Neuronal stem cell (in vitro differentiated cells): Measurements from ENCODE around the gene ADSL.

Experiments
- DNase-seq: peaks from one replicate; pipeline ENCODE4 v3.0.0-alpha.2; 2013; ENCODE audit warnings: low spot score
- H2AFZ ChIP-seq: one replicate; pipeline ENCODE4 v1.6.1; 2013; ENCODE audit warnings: mild to moderate bottlenecking, low read length, inconsistent platforms
- H2AK5ac ChIP-seq: 2 replicates; pipeline ENCODE4 v1.6.1; 2013; ENCODE audit warnings: low read depth, mild to moderate bottlenecking, inconsistent platforms, low read length, moderate library complexity, mixed read lengths
- H2BK120ac ChIP-seq: 2 replicates; pipeline ENCODE4 v1.6.1; 2013; ENCODE audit warnings: low read depth, mild to moderate bottlenecking, inconsistent platforms, low read length, moderate library complexity, mixed read lengths
- H2BK12ac ChIP-seq: one replicate; pipeline ENCODE4 v1.6.1; 2013; ENCODE audit warnings: low read length, inconsistent platforms
- H2BK15ac ChIP-seq: 2 replicates; pipeline ENCODE4 v1.6.1; 2013; ENCODE audit warnings: mild to moderate bottlenecking, low read length, inconsistent platforms, mixed read lengths
- H2BK5ac ChIP-seq: one replicate; pipeline ENCODE4 v1.6.1; 2013; ENCODE audit warnings: inconsistent platforms, mild to moderate bottlenecking, low read length, moderate library complexity
- H3K14ac ChIP-seq: one replicate; pipeline ENCODE4 v1.6.1; 2013; ENCODE audit warnings: low read length, inconsistent platforms
- H3K18ac ChIP-seq: 2 replicates; pipeline ENCODE4 v1.6.1; 2013; ENCODE audit warnings: low read length, inconsistent platforms
- H3K23ac ChIP-seq: 2 replicates; pipeline ENCODE4 v1.6.1; 2013; ENCODE audit warnings: low read depth, mild to moderate bottlenecking, mixed read lengths, low read length, inconsistent platforms; ENCODE audit not compliant: poor library complexity
- H3K27ac ChIP-seq: replicated peaks from 3 replicates; pipeline ENCODE4 v1.5.1; 2013; ENCODE audit warnings: low read length, inconsistent platforms
- H3K27me3 ChIP-seq, 3 experiments: 2 replicates each; pipeline ENCODE4 v1.6.1; 2013; ENCODE audit warnings: low read length in 3 of 3, mild to moderate bottlenecking in 2 of 3, inconsistent platforms in 1 of 3, low read depth in 1 of 3, mixed read lengths in 1 of 3, moderate library complexity in 1 of 3; ENCODE audit not compliant: control insufficient read depth in 3 of 3, insufficient read depth in 3 of 3
- H3K36me3 ChIP-seq, 2 donors: replicated peaks in 1 of 2; 2 replicates each; pipeline ENCODE4 v1.6.1; 2013; ENCODE audit warnings: low read length in 2 of 2; ENCODE audit not compliant: control insufficient read depth in 2 of 2, insufficient read depth in 2 of 2
- H3K4ac ChIP-seq: 2 replicates; pipeline ENCODE4 v1.6.1; 2013; ENCODE audit warnings: inconsistent platforms, mild to moderate bottlenecking, low read length, moderate library complexity
- H3K4me1 ChIP-seq, 2 donors: 1 replicate in 1 of 2; 2 replicates in 1 of 2; pipeline ENCODE4 v1.6.1; 2013; ENCODE audit warnings: low read length in 2 of 2, low read depth in 1 of 2; ENCODE audit not compliant: control insufficient read depth in 2 of 2, insufficient read depth in 1 of 2
- H3K4me2 ChIP-seq: one replicate; pipeline ENCODE4 v1.6.1; 2013; ENCODE audit warnings: mild to moderate bottlenecking, low read length, inconsistent platforms; ENCODE audit not compliant: insufficient read depth, poor library complexity, severe bottlenecking
- H3K4me3 ChIP-seq, 2 donors: 2 replicates each; pipeline ENCODE4 v1.5.1; 2013; ENCODE audit warnings: low read length in 2 of 2, mild to moderate bottlenecking in 2 of 2, inconsistent platforms in 1 of 2, moderate library complexity in 1 of 2
- H3K79me1 ChIP-seq: one replicate; pipeline ENCODE4 v1.6.1; 2013; ENCODE audit warnings: low read depth, mild to moderate bottlenecking, inconsistent platforms, low read length, moderate library complexity
- H3K9ac ChIP-seq: one replicate; pipeline ENCODE4 v1.6.1; 2013; ENCODE audit warnings: mild to moderate bottlenecking, low read depth, low read length, inconsistent platforms; ENCODE audit not compliant: poor library complexity
- H3K9me3 ChIP-seq, 2 donors: replicated peaks in 1 of 2; 2 replicates each; pipeline versions ENCODE3 to v1.6.1; 2013; ENCODE audit warnings: low read length in 2 of 2, mild to moderate bottlenecking in 2 of 2, inconsistent platforms in 1 of 2, low read depth in 1 of 2, mixed read lengths in 1 of 2, moderate library complexity in 1 of 2; ENCODE audit not compliant: control insufficient read depth in 2 of 2, insufficient read depth in 1 of 2
- H4K8ac ChIP-seq: one replicate; pipeline ENCODE4 v1.6.1; 2013; ENCODE audit warnings: low read depth, mild to moderate bottlenecking, inconsistent platforms, low read length, moderate library complexity
- H4K91ac ChIP-seq: one replicate; pipeline ENCODE4 v1.6.1; 2013; ENCODE audit warnings: low read length, low read depth, mild to moderate bottlenecking, inconsistent platforms; ENCODE audit not compliant: poor library complexity
- WGBS, 2 donors: extraction: QIAGEN DNeasy Blood & Tissue Kit; methylation state at CpG; one replicate each; pipeline ENCODE4 v1.1.7; 2013; ENCODE audit warnings: missing lambda C conversion rate in 2 of 2, mixed read lengths in 1 of 2; ENCODE audit not compliant: insufficient read length in 2 of 2, insufficient replicate concordance in 1 of 2; ENCODE audit errors: extremely low coverage in 2 of 2; 5-methylcytosine and 5-hydroxymethylcytosine counted together

Gene ADSL

GRCh38 chr22:40408718-40409612 is 62.7 kb downstream of the ADSL start:
- Histone ChIP-seq H2AK5ac (no peak overlapping the region), H3K23ac (peak overlapping the region; percentile 73), H3K9ac (peak overlapping the region; percentile 44), H3K4me1 (no peaks in the 10 kb centered on the region), H3K14ac (no peak overlapping the region), H3K36me3 (peaks cover 48 to 87% of the 10 kb centered on the region in 2 donors), H2AFZ (no peak overlapping the region), H3K18ac (no peak overlapping the region), H3K79me1 (peaks cover 9% of the 10 kb centered on the region), H3K4me2 (no peak overlapping the region), H2BK15ac (no peak overlapping the region), H2BK5ac (peak overlapping the region; percentile 13), H3K4ac (no peak overlapping the region), H3K9me3 (no peaks in the 10 kb centered on the region), H2BK120ac (no peak overlapping the region), H2BK12ac (no peak overlapping the region), H3K27me3 (no peaks in the 10 kb centered on the region), H4K91ac (no peak overlapping the region), H3K4me3 (no peak overlapping the region), H3K27ac (no peak overlapping the region), H4K8ac (no peak overlapping the region)
- no CpG with 5 or more reads among the region's 21 CpGs for WGBS, 2 donors
- no peak for DNase-seq

DNA sequence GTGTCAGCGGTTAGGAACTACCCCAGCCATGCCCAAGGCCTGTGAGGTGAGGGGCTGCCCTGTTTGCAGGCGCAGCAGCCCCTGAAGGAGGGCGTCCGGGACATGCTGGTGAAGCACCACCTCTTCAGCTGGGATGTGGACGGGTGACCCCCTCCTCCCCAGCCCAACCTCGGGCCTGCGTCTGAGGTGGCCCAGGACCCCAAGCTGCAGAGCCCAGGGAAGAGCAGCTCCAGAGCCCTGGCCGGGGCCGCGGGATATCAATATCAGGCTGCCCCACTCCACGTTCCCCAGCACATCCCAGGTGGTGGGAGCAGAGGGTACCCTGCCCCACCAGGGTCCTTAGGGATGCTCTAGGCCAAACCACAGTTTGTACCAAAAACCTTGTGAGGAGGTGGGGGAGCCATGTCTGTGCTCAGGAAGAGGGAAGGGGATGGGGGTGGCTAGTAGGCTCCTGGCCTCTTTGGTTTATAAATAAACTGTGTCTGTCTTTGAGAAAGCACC is 63.4 kb downstream of the ADSL start:
- Histone ChIP-seq H3K4me3 (no peak overlapping the region), H4K8ac (peak overlapping the region; percentile 43), H2BK120ac (no peak overlapping the region), H3K36me3 (peaks cover 50 to 80% of the 10 kb centered on the region in 2 donors), H3K79me1 (peaks cover 9% of the 10 kb centered on the region), H3K18ac (no peak overlapping the region), H2AFZ (no peak overlapping the region), H3K4me1 (no peaks in the 10 kb centered on the region), H4K91ac (no peak overlapping the region), H3K14ac (no peak overlapping the region), H3K4me2 (no peak overlapping the region), H2BK5ac (no peak overlapping the region), H3K4ac (no peak overlapping the region), H3K9ac (peak overlapping the region; percentile 44), H2AK5ac (no peak overlapping the region), H2BK15ac (no peak overlapping the region), H3K27me3 (no peaks in the 10 kb centered on the region), H3K9me3 (peaks cover 0 to 3% of the 10 kb centered on the region in 2 donors), H3K23ac (peak overlapping the region; percentile 73), H3K27ac (no peak overlapping the region), H2BK12ac (no peak overlapping the region)
- no peak for DNase-seq
- WGBS, 2 donors = no CpG with 5 or more reads among the region's 11 CpGs

DNA sequence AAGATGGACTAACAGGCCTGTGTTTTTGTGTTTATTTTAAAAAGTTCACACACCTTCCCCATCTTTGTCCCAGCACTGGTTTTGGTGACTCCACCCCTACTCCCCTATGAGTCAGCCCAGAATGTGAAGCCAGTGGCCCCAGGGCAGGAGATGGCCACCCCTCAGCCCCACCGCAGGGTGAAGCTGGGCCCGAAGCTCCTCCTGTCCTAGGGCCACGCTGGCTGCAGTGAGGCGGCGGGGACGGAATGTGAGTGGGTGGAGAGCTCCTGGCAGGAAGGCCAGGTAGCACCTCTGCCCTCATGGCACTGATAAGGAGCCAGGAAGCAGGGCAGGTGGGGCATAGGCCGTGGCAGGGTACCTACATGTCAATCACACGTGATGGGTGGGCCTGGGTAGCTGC is 64.0 kb downstream of the ADSL start:
- H2AK5ac ChIP-seq = no peak overlapping the region
- H3K27ac ChIP-seq = no peak overlapping the region
- no CpG with 5 or more reads among the region's 8 CpGs for WGBS, 2 donors

More for the DNA sequence above, 64.0 kb downstream of the ADSL start:
- Histone ChIP-seq H2AFZ (no peak overlapping the region), H3K9me3 (peaks cover 0 to 3% of the 10 kb centered on the region in 2 donors), H4K91ac (no peak overlapping the region), H3K4me3 (peak overlapping the region in 1 of 2 donors; percentile 49), H3K79me1 (peaks cover 9% of the 10 kb centered on the region), H2BK120ac (no peak overlapping the region), H3K14ac (peak overlapping the region; percentile 82), H3K4me2 (no peak overlapping the region), H2BK5ac (no peak overlapping the region), H3K18ac (peak overlapping the region; percentile 19), H2BK12ac (peak overlapping the region; percentile 30), H3K9ac (peak overlapping the region; percentile 77), H3K27me3 (no peaks in the 10 kb centered on the region), H3K4ac (peak overlapping the region; percentile 84), H3K36me3 (peaks cover 49 to 74% of the 10 kb centered on the region in 2 donors), H3K4me1 (no peaks in the 10 kb centered on the region), H3K23ac (peak overlapping the region; percentile 95), H2BK15ac (no peak overlapping the region), H4K8ac (peak overlapping the region; percentile 48)
- DNase-seq = no peak
